Parathyroid adenoma (tissue), 2 donors: ENCODE measurements around the gene GALNT18.

Experiments used
- H2AFZ ChIP-seq: fragments of 300-600 bp; sonication (generic); one replicate; pipeline ENCODE4 v1.7.0; 2017; ENCODE audit warnings: antibody characterized with exemption, mild to moderate bottlenecking
- H3K27ac ChIP-seq: fragments of 300-600 bp; sonication (generic); one replicate; pipeline ENCODE4 v1.7.0; 2017
- H3K27me3 ChIP-seq: fragments of 300-600 bp; sonication (generic); one replicate; pipeline ENCODE4 v1.7.0; 2017; ENCODE audit warnings: low read length; ENCODE audit not compliant: control insufficient read depth, insufficient read depth
- H3K36me3 ChIP-seq: fragments of 300-600 bp; sonication (generic); one replicate; pipeline ENCODE4 v1.7.0; 2017; ENCODE audit warnings: low read length; ENCODE audit not compliant: control insufficient read depth, insufficient read depth
- H3K4me1 ChIP-seq: fragments of 300-600 bp; sonication (generic); one replicate; pipeline ENCODE4 v1.7.0; 2017; ENCODE audit warnings: control low read depth
- H3K4me2 ChIP-seq: fragments of 300-600 bp; sonication (generic); one replicate; pipeline ENCODE4 v1.7.0; 2017; ENCODE audit warnings: low read length
- H3K4me3 ChIP-seq: fragments of 300-600 bp; sonication (generic); one replicate; pipeline ENCODE4 v1.7.0; 2017; ENCODE audit warnings: low read depth, low read length
- H3K79me2 ChIP-seq: fragments of 300-600 bp; sonication (generic); one replicate; pipeline ENCODE4 v1.7.0; 2017; ENCODE audit warnings: control low read depth
- H3K9ac ChIP-seq: fragments of 300-600 bp; sonication (generic); one replicate; pipeline ENCODE4 v1.7.0; 2017; ENCODE audit warnings: mild to moderate bottlenecking
- H3K9me3 ChIP-seq: fragments of 300-600 bp; sonication (generic); one replicate; pipeline ENCODE4 v1.7.0; 2017; ENCODE audit warnings: low read length; ENCODE audit not compliant: control insufficient read depth
- TF ChIP-seq, protein P1 (sequence below): fragments of 300-600 bp; sonication (generic); IDR thresholded peaks from one replicate; pipeline ENCODE4 v1.7.0; 2017; ENCODE audit warnings: antibody characterized with exemption, mild to moderate bottlenecking
- donor health status: primary hyperparathyroidism.

The GALNT18 gene

DNA sequence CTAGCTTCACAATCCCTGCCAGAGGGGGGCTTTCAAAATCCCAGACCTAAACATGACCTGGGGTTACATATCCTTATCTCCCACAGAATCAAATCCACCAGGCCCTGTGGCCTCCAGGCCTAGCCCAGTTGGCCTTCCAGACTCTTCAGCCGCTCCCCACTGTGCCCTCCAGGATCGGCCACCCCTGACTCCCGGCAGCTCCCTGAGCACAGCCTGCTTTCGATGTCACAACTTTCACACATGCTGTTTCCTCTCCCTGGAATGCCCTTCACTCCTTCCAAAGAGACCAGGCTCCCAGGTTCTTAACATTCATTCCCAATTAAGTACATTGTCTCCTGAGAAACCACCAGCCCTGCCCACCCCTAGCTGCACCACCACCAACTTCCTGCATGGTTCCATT, 331.5 kb downstream of the GALNT18 start:
- Histone ChIP-seq H3K9ac (no peak overlapping the region), H3K27me3 (no peaks in the 10 kb centered on the region), H3K36me3 (no peaks in the 10 kb centered on the region), H3K4me1 (no peaks in the 10 kb centered on the region), H3K9me3 (no peaks in the 10 kb centered on the region), H3K27ac (no peak overlapping the region), H3K79me2 (no peaks in the 10 kb centered on the region), H3K4me3 (no peak overlapping the region), H2AFZ (no peak overlapping the region), H3K4me2 (no peak overlapping the region)
- TF ChIP-seq, protein P1, sequence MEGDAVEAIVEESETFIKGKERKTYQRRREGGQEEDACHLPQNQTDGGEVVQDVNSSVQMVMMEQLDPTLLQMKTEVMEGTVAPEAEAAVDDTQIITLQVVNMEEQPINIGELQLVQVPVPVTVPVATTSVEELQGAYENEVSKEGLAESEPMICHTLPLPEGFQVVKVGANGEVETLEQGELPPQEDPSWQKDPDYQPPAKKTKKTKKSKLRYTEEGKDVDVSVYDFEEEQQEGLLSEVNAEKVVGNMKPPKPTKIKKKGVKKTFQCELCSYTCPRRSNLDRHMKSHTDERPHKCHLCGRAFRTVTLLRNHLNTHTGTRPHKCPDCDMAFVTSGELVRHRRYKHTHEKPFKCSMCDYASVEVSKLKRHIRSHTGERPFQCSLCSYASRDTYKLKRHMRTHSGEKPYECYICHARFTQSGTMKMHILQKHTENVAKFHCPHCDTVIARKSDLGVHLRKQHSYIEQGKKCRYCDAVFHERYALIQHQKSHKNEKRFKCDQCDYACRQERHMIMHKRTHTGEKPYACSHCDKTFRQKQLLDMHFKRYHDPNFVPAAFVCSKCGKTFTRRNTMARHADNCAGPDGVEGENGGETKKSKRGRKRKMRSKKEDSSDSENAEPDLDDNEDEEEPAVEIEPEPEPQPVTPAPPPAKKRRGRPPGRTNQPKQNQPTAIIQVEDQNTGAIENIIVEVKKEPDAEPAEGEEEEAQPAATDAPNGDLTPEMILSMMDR, result no peak

DNA sequence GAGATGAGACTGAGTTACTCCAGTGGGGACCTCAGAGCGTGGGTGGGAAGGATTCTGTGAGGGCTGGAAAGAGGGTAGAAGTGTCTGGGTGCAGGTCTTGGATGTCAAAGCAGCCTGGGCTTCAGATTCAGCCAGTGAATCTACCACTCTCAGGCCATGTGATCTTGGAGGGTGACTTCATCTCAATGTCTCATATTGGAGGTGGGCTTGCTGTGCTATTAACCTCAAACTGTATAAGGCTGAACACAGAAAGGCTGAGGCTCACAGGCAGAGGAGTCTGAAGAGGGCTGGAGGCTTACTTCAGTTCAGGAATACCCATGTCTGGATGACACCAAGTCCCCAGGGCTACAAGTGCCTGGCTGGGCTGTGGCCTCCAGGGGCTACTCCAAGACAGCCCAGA, 332.1 kb downstream of the GALNT18 start:
- no peak overlapping the region for H3K4me3 ChIP-seq
- H3K9me3 ChIP-seq, result no peaks in the 10 kb centered on the region
- no peaks in the 10 kb centered on the region for H3K36me3 ChIP-seq
- no peak overlapping the region for H3K27ac ChIP-seq
- H3K27me3 ChIP-seq, result no peaks in the 10 kb centered on the region
- TF ChIP-seq, protein P1, result no peak
- no peaks in the 10 kb centered on the region for H3K79me2 ChIP-seq
- no peak overlapping the region for H2AFZ ChIP-seq
- no peak overlapping the region for H3K4me2 ChIP-seq
- H3K4me1 ChIP-seq, result no peaks in the 10 kb centered on the region
- H3K9ac ChIP-seq, result no peak overlapping the region

DNA sequence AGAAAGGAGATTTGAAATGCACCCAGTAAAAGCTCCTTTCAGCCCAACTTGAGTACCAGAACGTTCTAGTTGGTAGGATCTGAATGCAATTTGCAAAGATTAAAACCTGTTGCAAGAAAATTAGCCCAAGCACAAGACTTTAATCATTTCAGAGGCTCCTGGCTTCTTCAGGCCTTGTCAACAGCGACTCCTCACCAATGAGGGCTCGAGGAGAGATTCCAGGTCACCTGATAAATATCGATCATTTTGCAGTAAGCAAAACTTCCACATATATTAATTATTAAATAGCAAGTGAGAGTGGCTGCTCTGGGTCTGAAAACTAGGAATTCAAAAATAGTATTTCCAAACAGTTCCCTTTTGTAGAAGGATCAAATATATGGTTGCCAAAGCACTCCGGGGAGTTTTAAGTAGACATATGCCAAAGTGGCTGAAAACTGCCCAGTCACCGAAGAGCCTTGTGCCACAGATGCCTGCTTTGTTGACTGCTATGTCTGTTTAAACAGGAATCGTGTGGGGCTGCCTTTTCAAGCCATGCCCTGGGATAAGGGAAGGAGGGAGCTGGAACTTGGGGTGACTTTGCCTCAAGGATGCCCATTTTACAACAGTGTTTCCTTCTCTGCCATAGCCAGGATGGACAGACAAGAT, 332.7 kb downstream of the GALNT18 start:
- Histone ChIP-seq H3K9me3 (no peaks in the 10 kb centered on the region), H2AFZ (no peak overlapping the region), H3K4me1 (no peaks in the 10 kb centered on the region), H3K27me3 (no peaks in the 10 kb centered on the region), H3K36me3 (no peaks in the 10 kb centered on the region), H3K9ac (no peak overlapping the region), H3K27ac (no peak overlapping the region), H3K4me2 (no peak overlapping the region), H3K4me3 (no peak overlapping the region), H3K79me2 (no peaks in the 10 kb centered on the region)
- TF ChIP-seq, protein P1, result no peak

DNA sequence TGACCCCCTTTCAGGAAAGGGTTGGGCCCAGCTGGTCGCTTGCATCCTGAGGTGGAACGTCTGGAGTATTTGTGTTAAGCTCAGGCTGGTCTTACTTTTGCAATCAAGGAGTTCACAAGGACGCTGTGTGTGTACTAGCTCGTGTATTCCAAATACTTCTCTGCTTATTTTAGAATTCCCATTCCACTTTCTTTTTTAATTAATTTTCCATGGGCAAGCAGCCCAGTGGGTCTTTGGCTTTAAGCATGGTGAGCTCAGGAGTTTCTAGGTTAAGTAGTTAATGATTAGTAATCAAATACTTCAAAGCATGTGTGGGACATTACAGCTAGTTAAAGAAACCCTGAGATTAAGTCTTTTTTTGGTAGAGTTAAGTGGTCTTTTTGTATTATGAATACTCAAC, 337.3 kb downstream of the GALNT18 start:
- H3K4me1 ChIP-seq, result no peaks in the 10 kb centered on the region
- no peaks in the 10 kb centered on the region for H3K36me3 ChIP-seq
- H3K27me3 ChIP-seq, result no peaks in the 10 kb centered on the region
- no peaks in the 10 kb centered on the region for H3K9me3 ChIP-seq
- TF ChIP-seq, protein P1, result no peak
- H3K4me2 ChIP-seq, result no peak overlapping the region
- no peak overlapping the region for H2AFZ ChIP-seq
- no peaks in the 10 kb centered on the region for H3K79me2 ChIP-seq
- no peak overlapping the region for H3K9ac ChIP-seq
- H3K4me3 ChIP-seq, result no peak overlapping the region
- no peak overlapping the region for H3K27ac ChIP-seq

DNA sequence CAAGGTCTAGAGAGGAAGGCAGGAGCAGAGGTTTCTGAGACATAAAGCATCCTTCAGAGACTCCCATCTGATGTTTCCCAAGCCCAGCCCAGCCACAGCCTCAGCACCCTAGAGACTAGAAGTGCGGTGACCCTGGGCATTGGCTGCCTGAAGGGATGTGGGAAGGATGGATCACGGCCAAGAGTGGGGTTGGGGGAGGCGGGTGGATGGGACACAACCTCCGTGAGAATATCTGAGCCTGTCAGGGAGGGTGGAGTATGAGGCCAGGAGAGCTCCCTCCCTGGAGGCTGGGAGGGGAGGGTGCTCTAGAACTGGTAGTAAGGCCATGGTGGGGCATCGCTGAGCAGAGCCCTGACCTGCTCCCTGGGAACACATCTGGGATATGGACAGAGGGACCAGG, 340.2 kb downstream of the GALNT18 start:
- no peaks in the 10 kb centered on the region for H3K4me1 ChIP-seq
- H3K27me3 ChIP-seq, result no peaks in the 10 kb centered on the region
- TF ChIP-seq, protein P1, result no peak
- H3K4me3 ChIP-seq, result no peak overlapping the region
- no peaks in the 10 kb centered on the region for H3K9me3 ChIP-seq
- no peak overlapping the region for H3K4me2 ChIP-seq
- no peak overlapping the region for H3K9ac ChIP-seq
- no peaks in the 10 kb centered on the region for H3K79me2 ChIP-seq
- no peak overlapping the region for H2AFZ ChIP-seq
- no peaks in the 10 kb centered on the region for H3K36me3 ChIP-seq
- H3K27ac ChIP-seq, result no peak overlapping the region
